Caco-2 (cell line): ENCODE measurements around the gene SMYD3. TPM values are rescaled to one million over a fixed set of nuclear protein-coding genes. Genes with fewer than 3 reads are reported as not detected.
A peak's percentile ranks its signal among the peaks of the same experiment; 100 is the strongest.

ENCODE experiments used
- BruUV-seq: library from RNA; stranded (reverse); fragments of 400-500 nt; replicated peaks from 2 replicates; lab custom pipeline; 2021; lab: Mats Ljungman, UMichigan
- CTCF ChIA-PET: fragments of 300-600 bp; sonication (Branson Sonifier 250); formaldehyde crosslinking; loops from one replicate; lab custom pipeline; 2022; ENCODE audit warnings: antibody characterized with exemption; lab: Charles Lee
- POLR2A ChIA-PET: fragments of 300-600 bp; sonication (Branson Sonifier 250); formaldehyde crosslinking; loops from one replicate; lab custom pipeline; 2022; ENCODE audit warnings: antibody characterized with exemption; lab: Charles Lee
- DNase-seq, 2 experiments: peaks; one replicate each; pipeline versions ENCODE4 v3.0.0 to v3.0.0-alpha.2; 2020 to 2022
- H3K27me3 ChIP-seq: replicated peaks from 2 replicates; pipeline ENCODE4 v1.6.0; 2011; ENCODE audit warnings: low read length; ENCODE audit not compliant: control insufficient read depth, insufficient read depth
- H3K36me3 ChIP-seq: 2 replicates; pipeline ENCODE4 v1.5.1; 2011; ENCODE audit warnings: low read length; ENCODE audit not compliant: control insufficient read depth, insufficient read depth
- H3K4me1 ChIP-seq: fragments of 250-450 bp; sonication (Bioruptor Pico); 2 replicates; pipeline ENCODE4 v1.5.1; 2020; ENCODE audit warnings: mild to moderate bottlenecking
- H3K4me3 ChIP-seq: 2 replicates; pipeline ENCODE4 v1.5.1; 2011; ENCODE audit warnings: low read depth, mild to moderate bottlenecking, control low read depth, low read length
- H3K9me3 ChIP-seq: fragments of 250-450 bp; sonication (Bioruptor Pico); 2 replicates; pipeline ENCODE4 v1.5.1; 2020; ENCODE audit warnings: mild to moderate bottlenecking, moderate library complexity
- H3K27ac Mint-ChIP-seq: one replicate; pipeline ENCODE4 v1.8.0; 2022; ENCODE audit warnings: mixed read lengths; ENCODE audit not compliant: unreplicated experiment
- H3K27me3 Mint-ChIP-seq: one replicate; pipeline ENCODE4 v1.8.0; 2022; ENCODE audit warnings: mixed read lengths; ENCODE audit not compliant: insufficient read depth, unreplicated experiment
- H3K36me3 Mint-ChIP-seq: one replicate; pipeline ENCODE4 v1.8.0; 2022; ENCODE audit warnings: mild to moderate bottlenecking, mixed read lengths; ENCODE audit not compliant: insufficient read depth, unreplicated experiment
- H3K4me1 Mint-ChIP-seq: one replicate; pipeline ENCODE4 v1.8.0; 2022; ENCODE audit warnings: low read depth, mixed read lengths; ENCODE audit not compliant: unreplicated experiment
- H3K4me3 Mint-ChIP-seq: one replicate; pipeline ENCODE4 v1.8.0; 2022; ENCODE audit warnings: mild to moderate bottlenecking, moderate library complexity, mixed read lengths; ENCODE audit not compliant: unreplicated experiment
- H3K9me3 Mint-ChIP-seq: one replicate; pipeline ENCODE4 v1.8.0; 2022; ENCODE audit warnings: mixed read lengths; ENCODE audit not compliant: unreplicated experiment
- intact Hi-C: fragments of 100-400 bp; cut with micrococcal nuclease; formaldehyde crosslinking; loops from one replicate; pipeline ENCODE4 v1.10.0; 2022; ENCODE audit not compliant: unreplicated experiment
- total RNA-seq: library from RNA; stranded (reverse); gene quantifications from 2 replicates; pipeline ENCODE4 v1.2.3, GENCODE V29; 2022
- TF ChIP-seq, protein P1 (sequence below), 2 experiments: fragments of 200-600 bp in 1 of 2; IDR thresholded peaks; 1 replicate in 1 of 2; 2 replicates in 1 of 2; pipeline versions ENCODE4 v1.5.1 to v1.8.0; 2011 to 2022; ENCODE audit warnings: antibody characterized with exemption in 1 of 2, control low read depth in 1 of 2, inconsistent platforms in 1 of 2, low read depth in 1 of 2, low read length in 1 of 2, mild to moderate bottlenecking in 1 of 2, moderate library complexity in 1 of 2; ENCODE audit not compliant: insufficient read depth in 1 of 2, severe bottlenecking in 1 of 2, unreplicated experiment in 1 of 2

Gene SMYD3
- total RNA-seq, 1 experiment from 2014 or later: 33.0 TPM

GRCh38 chr1:245797592-245798348 is 709.3 kb downstream of the SMYD3 start:
- no peaks in the 10 kb centered on the region for H3K9me3 ChIP-seq
- Mint-ChIP-seq H3K27ac (peak overlapping the region; percentile 23), H3K9me3 (no peaks in the 10 kb centered on the region), H3K27me3 (no peaks in the 10 kb centered on the region), H3K4me3 (no peak overlapping the region), H3K4me1 (no peaks in the 10 kb centered on the region), H3K36me3 (no peaks in the 10 kb centered on the region)
- no peaks in the 10 kb centered on the region for H3K27me3 ChIP-seq
- POLR2A ChIA-PET: no interaction called here
- no peak for DNase-seq
- no peaks in the 10 kb centered on the region; the same call in 1 of the 2 replicates for H3K36me3 ChIP-seq
- no peak overlapping the region for H3K4me3 ChIP-seq
- intact Hi-C loops: no loop called here
- no TSS peak for BruUV-seq
- CTCF ChIA-PET: interaction anchor here (0.6 kb wide), 1 partner anchor 580 kb away, joined by 3 read pairs; no protein-coding TSS in a partner anchor
- TF ChIP-seq, protein P1, sequence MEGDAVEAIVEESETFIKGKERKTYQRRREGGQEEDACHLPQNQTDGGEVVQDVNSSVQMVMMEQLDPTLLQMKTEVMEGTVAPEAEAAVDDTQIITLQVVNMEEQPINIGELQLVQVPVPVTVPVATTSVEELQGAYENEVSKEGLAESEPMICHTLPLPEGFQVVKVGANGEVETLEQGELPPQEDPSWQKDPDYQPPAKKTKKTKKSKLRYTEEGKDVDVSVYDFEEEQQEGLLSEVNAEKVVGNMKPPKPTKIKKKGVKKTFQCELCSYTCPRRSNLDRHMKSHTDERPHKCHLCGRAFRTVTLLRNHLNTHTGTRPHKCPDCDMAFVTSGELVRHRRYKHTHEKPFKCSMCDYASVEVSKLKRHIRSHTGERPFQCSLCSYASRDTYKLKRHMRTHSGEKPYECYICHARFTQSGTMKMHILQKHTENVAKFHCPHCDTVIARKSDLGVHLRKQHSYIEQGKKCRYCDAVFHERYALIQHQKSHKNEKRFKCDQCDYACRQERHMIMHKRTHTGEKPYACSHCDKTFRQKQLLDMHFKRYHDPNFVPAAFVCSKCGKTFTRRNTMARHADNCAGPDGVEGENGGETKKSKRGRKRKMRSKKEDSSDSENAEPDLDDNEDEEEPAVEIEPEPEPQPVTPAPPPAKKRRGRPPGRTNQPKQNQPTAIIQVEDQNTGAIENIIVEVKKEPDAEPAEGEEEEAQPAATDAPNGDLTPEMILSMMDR (IDR thresholded peaks at IDR 0.05; ENCODE audit: insufficient read depth in 1 of 2, low read depth in 1 of 2, low read length in 1 of 2, severe bottlenecking in 1 of 2, unreplicated experiment in 1 of 2): peak in 1 of 2 experiments; percentile 20
- H3K4me1 ChIP-seq: no peaks in the 10 kb centered on the region

- Mint-ChIP-seq H3K27ac (no peak overlapping the region), H3K9me3 (no peaks in the 10 kb centered on the region), H3K4me1 (no peaks in the 10 kb centered on the region), H3K36me3 (no peaks in the 10 kb centered on the region), H3K4me3 (no peak overlapping the region), H3K27me3 (no peaks in the 10 kb centered on the region)
- CTCF ChIA-PET: no interaction called here
- Histone ChIP-seq H3K4me1 (no peaks in the 10 kb centered on the region), H3K27me3 (no peaks in the 10 kb centered on the region), H3K4me3 (no peak overlapping the region), H3K36me3 (no peaks in the 10 kb centered on the region; the same call in 1 of the 2 replicates), H3K9me3 (no peaks in the 10 kb centered on the region)
- intact Hi-C loops: no loop called here
- no TSS peak for BruUV-seq
- no peak for DNase-seq
- TF ChIP-seq, protein P1 (IDR thresholded peaks at IDR 0.05; ENCODE audit: insufficient read depth in 1 of 2, low read depth in 1 of 2, low read length in 1 of 2, severe bottlenecking in 1 of 2, unreplicated experiment in 1 of 2): no peak
- POLR2A ChIA-PET: no interaction called here
These were observed 715.4 kb downstream of the SMYD3 start for GRCh38 chr1:245791410-245792312.

DNA sequence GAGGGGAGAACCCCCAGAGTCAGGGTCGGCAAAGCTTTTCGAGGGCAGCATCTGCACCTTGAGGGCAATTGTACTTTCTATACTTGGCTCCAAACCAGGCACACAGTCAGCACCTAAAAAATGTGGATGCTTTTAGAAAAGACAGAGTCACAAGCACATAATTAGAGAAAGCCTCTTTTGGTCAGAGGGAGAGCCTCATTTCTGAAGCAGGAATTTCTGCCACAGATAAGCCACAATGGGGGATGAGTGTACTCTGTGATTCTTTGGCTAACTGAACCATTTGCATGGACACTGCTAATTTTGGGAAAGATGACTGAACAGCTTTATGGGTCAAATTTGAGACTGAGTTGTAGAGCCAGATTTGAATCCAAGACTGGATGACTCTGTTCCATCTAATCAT is 716.6 kb downstream of the SMYD3 start:
- BruUV-seq: no TSS peak

More for the DNA sequence above, 716.6 kb downstream of the SMYD3 start:
- no peaks in the 10 kb centered on the region for H3K27me3 Mint-ChIP-seq
- POLR2A ChIA-PET: no interaction called here
- no peaks in the 10 kb centered on the region for H3K9me3 Mint-ChIP-seq
- no peak overlapping the region for H3K27ac Mint-ChIP-seq
- H3K36me3 ChIP-seq: no peaks in the 10 kb centered on the region
- intact Hi-C loops: no loop called here
- no peak for DNase-seq
- H3K4me1 ChIP-seq: no peaks in the 10 kb centered on the region
- H3K4me1 Mint-ChIP-seq: no peaks in the 10 kb centered on the region
- no peaks in the 10 kb centered on the region for H3K27me3 ChIP-seq
- H3K4me3 ChIP-seq: no peak overlapping the region
- CTCF ChIA-PET: no interaction called here
- no peaks in the 10 kb centered on the region for H3K9me3 ChIP-seq
- H3K4me3 Mint-ChIP-seq: no peak overlapping the region
- H3K36me3 Mint-ChIP-seq: no peaks in the 10 kb centered on the region
- TF ChIP-seq, protein P1 (IDR thresholded peaks at IDR 0.05; ENCODE audit: insufficient read depth in 1 of 2, low read depth in 1 of 2, low read length in 1 of 2, severe bottlenecking in 1 of 2, unreplicated experiment in 1 of 2): no peak
